Measurements from ENCODE around the gene CFAP73. TPM values are rescaled to one million over a fixed set of nuclear protein-coding genes. Genes with fewer than 3 reads are reported as not detected.

Gene CFAP73
- total RNA-seq, 1 experiment from 2014 or later = 0.94 TPM

DNA sequence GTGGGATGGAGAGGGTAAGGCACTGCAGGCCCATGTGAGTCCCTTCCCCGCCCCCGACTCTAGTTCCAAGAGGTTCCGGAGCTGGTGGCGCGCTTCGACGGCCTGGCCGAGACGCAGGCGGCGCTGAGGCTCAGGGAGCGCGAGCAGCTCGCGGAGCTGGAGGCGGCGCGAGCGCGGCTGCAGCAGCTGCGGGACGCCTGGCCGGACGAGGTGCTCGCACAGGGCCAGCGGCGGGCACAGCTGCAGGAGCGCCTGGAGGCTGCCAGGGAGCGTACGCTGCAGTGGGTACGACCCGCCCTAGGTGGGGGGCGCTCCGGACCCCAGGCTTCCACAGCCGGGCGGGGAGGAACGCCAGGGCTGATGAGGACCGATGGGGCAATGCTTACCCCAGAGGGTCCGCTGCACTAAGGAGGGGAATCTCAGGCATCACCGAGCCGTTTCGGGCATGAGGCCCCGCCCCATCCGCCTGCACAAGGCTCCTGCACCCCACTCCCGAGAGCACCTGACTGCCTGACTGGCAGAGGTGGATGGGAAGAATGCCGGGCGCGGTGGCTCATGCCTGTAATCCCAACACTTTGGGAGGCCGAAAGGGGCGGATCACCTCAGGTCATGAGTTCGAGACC lies 4.9 kb downstream of the CFAP73 start:
- POLR2A ChIA-PET = interaction anchor here (0.6 kb wide), 1 partner anchor 115 kb away, joined by 3 read pairs; no protein-coding TSS in a partner anchor
- H3K4me1 Mint-ChIP-seq = peaks cover 19% of the 10 kb centered on the region
- peak overlapping the region; percentile 55 for H3K4me3 Mint-ChIP-seq
- CTCF ChIA-PET = interaction anchor here (0.8 to 7.3 kb wide), 14 partner anchors 8 to 271 kb away, joined by 3 to 181 read pairs (median 12); partner anchors contain the start of gene RASAL1
- H3K36me3 Mint-ChIP-seq = peaks cover 16% of the 10 kb centered on the region
- no peaks in the 10 kb centered on the region for H3K9me3 Mint-ChIP-seq
- peaks cover 58% of the 10 kb centered on the region for H3K27me3 Mint-ChIP-seq (ENCODE audit: low read depth)
- DNase-seq (ENCODE audit: low spot score) (peak; percentile 79), ATAC-seq (peak; percentile 65)
- H3K27ac Mint-ChIP-seq = no peak overlapping the region
- TF ChIP-seq RELA (CRISPR knock-in tag; IDR thresholded peaks at IDR 0.05; ENCODE audit: borderline replicate concordance) = no peak
- TF ChIP-seq, protein P1, sequence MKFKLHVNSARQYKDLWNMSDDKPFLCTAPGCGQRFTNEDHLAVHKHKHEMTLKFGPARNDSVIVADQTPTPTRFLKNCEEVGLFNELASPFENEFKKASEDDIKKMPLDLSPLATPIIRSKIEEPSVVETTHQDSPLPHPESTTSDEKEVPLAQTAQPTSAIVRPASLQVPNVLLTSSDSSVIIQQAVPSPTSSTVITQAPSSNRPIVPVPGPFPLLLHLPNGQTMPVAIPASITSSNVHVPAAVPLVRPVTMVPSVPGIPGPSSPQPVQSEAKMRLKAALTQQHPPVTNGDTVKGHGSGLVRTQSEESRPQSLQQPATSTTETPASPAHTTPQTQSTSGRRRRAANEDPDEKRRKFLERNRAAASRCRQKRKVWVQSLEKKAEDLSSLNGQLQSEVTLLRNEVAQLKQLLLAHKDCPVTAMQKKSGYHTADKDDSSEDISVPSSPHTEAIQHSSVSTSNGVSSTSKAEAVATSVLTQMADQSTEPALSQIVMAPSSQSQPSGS (CRISPR knock-in tag; IDR thresholded peaks at IDR 0.05; ENCODE audit: borderline replicate concordance, low read depth) = no peak
- no peak for TF ChIP-seq ZNF416 (CRISPR knock-in tag; IDR thresholded peaks at IDR 0.05)
- TF ChIP-seq, protein P2, sequence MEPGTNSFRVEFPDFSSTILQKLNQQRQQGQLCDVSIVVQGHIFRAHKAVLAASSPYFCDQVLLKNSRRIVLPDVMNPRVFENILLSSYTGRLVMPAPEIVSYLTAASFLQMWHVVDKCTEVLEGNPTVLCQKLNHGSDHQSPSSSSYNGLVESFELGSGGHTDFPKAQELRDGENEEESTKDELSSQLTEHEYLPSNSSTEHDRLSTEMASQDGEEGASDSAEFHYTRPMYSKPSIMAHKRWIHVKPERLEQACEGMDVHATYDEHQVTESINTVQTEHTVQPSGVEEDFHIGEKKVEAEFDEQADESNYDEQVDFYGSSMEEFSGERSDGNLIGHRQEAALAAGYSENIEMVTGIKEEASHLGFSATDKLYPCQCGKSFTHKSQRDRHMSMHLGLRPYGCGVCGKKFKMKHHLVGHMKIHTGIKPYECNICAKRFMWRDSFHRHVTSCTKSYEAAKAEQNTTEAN (CRISPR knock-in tag; IDR thresholded peaks at IDR 0.05) = no peak
- 0 out of 2 replicates have a peak, but pooled peaks have one; percentile 45 for TF ChIP-seq SMAD3 (CRISPR knock-in tag; IDR thresholded peaks at IDR 0.05; ENCODE audit: borderline replicate concordance)
- TF ChIP-seq, protein P3, sequence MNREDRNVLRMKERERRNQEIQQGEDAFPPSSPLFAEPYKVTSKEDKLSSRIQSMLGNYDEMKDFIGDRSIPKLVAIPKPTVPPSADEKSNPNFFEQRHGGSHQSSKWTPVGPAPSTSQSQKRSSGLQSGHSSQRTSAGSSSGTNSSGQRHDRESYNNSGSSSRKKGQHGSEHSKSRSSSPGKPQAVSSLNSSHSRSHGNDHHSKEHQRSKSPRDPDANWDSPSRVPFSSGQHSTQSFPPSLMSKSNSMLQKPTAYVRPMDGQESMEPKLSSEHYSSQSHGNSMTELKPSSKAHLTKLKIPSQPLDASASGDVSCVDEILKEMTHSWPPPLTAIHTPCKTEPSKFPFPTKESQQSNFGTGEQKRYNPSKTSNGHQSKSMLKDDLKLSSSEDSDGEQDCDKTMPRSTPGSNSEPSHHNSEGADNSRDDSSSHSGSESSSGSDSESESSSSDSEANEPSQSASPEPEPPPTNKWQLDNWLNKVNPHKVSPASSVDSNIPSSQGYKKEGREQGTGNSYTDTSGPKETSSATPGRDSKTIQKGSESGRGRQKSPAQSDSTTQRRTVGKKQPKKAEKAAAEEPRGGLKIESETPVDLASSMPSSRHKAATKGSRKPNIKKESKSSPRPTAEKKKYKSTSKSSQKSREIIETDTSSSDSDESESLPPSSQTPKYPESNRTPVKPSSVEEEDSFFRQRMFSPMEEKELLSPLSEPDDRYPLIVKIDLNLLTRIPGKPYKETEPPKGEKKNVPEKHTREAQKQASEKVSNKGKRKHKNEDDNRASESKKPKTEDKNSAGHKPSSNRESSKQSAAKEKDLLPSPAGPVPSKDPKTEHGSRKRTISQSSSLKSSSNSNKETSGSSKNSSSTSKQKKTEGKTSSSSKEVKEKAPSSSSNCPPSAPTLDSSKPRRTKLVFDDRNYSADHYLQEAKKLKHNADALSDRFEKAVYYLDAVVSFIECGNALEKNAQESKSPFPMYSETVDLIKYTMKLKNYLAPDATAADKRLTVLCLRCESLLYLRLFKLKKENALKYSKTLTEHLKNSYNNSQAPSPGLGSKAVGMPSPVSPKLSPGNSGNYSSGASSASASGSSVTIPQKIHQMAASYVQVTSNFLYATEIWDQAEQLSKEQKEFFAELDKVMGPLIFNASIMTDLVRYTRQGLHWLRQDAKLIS (CRISPR knock-in tag; IDR thresholded peaks at IDR 0.05; ENCODE audit: borderline replicate concordance) = peak; percentile 49; the same call in 1 of the 2 replicates
- TF ChIP-seq KAT7 (CRISPR knock-in tag; IDR thresholded peaks at IDR 0.05; ENCODE audit: borderline replicate concordance) = 0 out of 2 replicates have a peak, but pooled peaks have one; percentile 43
- TF ChIP-seq FOXK1 (CRISPR knock-in tag; IDR thresholded peaks at IDR 0.05) = no peak
- TF ChIP-seq, protein P4, sequence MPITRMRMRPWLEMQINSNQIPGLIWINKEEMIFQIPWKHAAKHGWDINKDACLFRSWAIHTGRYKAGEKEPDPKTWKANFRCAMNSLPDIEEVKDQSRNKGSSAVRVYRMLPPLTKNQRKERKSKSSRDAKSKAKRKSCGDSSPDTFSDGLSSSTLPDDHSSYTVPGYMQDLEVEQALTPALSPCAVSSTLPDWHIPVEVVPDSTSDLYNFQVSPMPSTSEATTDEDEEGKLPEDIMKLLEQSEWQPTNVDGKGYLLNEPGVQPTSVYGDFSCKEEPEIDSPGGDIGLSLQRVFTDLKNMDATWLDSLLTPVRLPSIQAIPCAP (CRISPR knock-in tag; IDR thresholded peaks at IDR 0.05) = no peak
- peak; percentile 34; the same call in 1 of the 2 replicates for TF ChIP-seq TEAD1 (CRISPR knock-in tag; IDR thresholded peaks at IDR 0.05)
- TF ChIP-seq, protein P5, sequence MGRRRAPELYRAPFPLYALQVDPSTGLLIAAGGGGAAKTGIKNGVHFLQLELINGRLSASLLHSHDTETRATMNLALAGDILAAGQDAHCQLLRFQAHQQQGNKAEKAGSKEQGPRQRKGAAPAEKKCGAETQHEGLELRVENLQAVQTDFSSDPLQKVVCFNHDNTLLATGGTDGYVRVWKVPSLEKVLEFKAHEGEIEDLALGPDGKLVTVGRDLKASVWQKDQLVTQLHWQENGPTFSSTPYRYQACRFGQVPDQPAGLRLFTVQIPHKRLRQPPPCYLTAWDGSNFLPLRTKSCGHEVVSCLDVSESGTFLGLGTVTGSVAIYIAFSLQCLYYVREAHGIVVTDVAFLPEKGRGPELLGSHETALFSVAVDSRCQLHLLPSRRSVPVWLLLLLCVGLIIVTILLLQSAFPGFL (CRISPR knock-in tag; IDR thresholded peaks at IDR 0.05; ENCODE audit: borderline replicate concordance) = no peak
- TF ChIP-seq NFE2L1 (CRISPR knock-in tag; IDR thresholded peaks at IDR 0.05) = 0 out of 2 replicates have a peak, but pooled peaks have one; percentile 32
- peak; percentile 87 for TF ChIP-seq FOXP1 (CRISPR knock-in tag; IDR thresholded peaks at IDR 0.05; ENCODE audit: borderline replicate concordance)
- TF ChIP-seq, protein P6, sequence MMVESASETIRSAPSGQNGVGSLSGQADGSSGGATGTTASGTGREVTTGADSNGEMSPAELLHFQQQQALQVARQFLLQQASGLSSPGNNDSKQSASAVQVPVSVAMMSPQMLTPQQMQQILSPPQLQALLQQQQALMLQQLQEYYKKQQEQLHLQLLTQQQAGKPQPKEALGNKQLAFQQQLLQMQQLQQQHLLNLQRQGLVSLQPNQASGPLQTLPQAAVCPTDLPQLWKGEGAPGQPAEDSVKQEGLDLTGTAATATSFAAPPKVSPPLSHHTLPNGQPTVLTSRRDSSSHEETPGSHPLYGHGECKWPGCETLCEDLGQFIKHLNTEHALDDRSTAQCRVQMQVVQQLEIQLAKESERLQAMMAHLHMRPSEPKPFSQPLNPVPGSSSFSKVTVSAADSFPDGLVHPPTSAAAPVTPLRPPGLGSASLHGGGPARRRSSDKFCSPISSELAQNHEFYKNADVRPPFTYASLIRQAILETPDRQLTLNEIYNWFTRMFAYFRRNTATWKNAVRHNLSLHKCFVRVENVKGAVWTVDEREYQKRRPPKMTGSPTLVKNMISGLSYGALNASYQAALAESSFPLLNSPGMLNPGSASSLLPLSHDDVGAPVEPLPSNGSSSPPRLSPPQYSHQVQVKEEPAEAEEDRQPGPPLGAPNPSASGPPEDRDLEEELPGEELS (CRISPR knock-in tag; IDR thresholded peaks at IDR 0.05) = peak; percentile 85
- TF ChIP-seq, protein P7, sequence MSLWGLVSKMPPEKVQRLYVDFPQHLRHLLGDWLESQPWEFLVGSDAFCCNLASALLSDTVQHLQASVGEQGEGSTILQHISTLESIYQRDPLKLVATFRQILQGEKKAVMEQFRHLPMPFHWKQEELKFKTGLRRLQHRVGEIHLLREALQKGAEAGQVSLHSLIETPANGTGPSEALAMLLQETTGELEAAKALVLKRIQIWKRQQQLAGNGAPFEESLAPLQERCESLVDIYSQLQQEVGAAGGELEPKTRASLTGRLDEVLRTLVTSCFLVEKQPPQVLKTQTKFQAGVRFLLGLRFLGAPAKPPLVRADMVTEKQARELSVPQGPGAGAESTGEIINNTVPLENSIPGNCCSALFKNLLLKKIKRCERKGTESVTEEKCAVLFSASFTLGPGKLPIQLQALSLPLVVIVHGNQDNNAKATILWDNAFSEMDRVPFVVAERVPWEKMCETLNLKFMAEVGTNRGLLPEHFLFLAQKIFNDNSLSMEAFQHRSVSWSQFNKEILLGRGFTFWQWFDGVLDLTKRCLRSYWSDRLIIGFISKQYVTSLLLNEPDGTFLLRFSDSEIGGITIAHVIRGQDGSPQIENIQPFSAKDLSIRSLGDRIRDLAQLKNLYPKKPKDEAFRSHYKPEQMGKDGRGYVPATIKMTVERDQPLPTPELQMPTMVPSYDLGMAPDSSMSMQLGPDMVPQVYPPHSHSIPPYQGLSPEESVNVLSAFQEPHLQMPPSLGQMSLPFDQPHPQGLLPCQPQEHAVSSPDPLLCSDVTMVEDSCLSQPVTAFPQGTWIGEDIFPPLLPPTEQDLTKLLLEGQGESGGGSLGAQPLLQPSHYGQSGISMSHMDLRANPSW (CRISPR knock-in tag; conservative IDR thresholded peaks at IDR 0.05; ENCODE audit: low read depth) = no peak
- TF ChIP-seq, protein P8, sequence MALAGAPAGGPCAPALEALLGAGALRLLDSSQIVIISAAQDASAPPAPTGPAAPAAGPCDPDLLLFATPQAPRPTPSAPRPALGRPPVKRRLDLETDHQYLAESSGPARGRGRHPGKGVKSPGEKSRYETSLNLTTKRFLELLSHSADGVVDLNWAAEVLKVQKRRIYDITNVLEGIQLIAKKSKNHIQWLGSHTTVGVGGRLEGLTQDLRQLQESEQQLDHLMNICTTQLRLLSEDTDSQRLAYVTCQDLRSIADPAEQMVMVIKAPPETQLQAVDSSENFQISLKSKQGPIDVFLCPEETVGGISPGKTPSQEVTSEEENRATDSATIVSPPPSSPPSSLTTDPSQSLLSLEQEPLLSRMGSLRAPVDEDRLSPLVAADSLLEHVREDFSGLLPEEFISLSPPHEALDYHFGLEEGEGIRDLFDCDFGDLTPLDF (CRISPR knock-in tag; IDR thresholded peaks at IDR 0.05) = 0 out of 2 replicates have a peak, but pooled peaks have one; percentile 23
- TF ChIP-seq, protein P9, sequence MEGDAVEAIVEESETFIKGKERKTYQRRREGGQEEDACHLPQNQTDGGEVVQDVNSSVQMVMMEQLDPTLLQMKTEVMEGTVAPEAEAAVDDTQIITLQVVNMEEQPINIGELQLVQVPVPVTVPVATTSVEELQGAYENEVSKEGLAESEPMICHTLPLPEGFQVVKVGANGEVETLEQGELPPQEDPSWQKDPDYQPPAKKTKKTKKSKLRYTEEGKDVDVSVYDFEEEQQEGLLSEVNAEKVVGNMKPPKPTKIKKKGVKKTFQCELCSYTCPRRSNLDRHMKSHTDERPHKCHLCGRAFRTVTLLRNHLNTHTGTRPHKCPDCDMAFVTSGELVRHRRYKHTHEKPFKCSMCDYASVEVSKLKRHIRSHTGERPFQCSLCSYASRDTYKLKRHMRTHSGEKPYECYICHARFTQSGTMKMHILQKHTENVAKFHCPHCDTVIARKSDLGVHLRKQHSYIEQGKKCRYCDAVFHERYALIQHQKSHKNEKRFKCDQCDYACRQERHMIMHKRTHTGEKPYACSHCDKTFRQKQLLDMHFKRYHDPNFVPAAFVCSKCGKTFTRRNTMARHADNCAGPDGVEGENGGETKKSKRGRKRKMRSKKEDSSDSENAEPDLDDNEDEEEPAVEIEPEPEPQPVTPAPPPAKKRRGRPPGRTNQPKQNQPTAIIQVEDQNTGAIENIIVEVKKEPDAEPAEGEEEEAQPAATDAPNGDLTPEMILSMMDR (IDR thresholded peaks at IDR 0.05) = no peak
